ENCODE data around the gene LEAP2.

DNA sequence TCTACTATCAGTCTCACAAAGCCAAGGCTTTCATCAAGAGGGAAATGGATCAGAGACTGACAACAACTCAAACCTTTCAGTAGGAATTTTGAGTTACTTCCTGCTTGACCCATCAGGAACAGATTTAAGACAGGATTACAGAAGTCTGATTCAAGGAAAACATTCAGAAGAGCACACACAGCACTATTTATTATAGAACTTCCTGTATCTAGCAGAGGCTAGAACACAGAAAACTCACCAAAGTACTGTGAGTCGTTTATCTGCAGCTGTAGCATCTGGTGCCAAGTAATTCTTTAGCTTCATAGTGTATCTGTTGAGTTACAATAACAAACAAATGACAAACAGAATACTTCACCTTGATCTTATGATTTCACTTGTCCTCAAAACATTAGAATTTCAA lies 13.8 kb downstream of the LEAP2 start:
- TF ChIP-seq, protein P1, sequence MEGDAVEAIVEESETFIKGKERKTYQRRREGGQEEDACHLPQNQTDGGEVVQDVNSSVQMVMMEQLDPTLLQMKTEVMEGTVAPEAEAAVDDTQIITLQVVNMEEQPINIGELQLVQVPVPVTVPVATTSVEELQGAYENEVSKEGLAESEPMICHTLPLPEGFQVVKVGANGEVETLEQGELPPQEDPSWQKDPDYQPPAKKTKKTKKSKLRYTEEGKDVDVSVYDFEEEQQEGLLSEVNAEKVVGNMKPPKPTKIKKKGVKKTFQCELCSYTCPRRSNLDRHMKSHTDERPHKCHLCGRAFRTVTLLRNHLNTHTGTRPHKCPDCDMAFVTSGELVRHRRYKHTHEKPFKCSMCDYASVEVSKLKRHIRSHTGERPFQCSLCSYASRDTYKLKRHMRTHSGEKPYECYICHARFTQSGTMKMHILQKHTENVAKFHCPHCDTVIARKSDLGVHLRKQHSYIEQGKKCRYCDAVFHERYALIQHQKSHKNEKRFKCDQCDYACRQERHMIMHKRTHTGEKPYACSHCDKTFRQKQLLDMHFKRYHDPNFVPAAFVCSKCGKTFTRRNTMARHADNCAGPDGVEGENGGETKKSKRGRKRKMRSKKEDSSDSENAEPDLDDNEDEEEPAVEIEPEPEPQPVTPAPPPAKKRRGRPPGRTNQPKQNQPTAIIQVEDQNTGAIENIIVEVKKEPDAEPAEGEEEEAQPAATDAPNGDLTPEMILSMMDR (IDR thresholded peaks at IDR 0.05; ENCODE audit: insufficient read depth, low read depth, low read length): no peak
- TF ChIP-seq EZH2 (IDR thresholded peaks at IDR 0.05; ENCODE audit: insufficient read depth, low read length): no peak
